Inflammatory macrophage (primary cell): ENCODE measurements around the gene HSPA1L.
"Not testable (repeated sequence)": the region's sequence is repeated elsewhere in the genome, so short reads cannot be mapped to it uniquely, and the experiment has no call there.

Experiments
- DNase-seq, 2 donors: peaks; one replicate each; pipeline ENCODE4 v3.0.0-alpha.2; 2020 to 2022
- total RNA-seq, 18 experiments: gene quantifications; one replicate each; lab custom pipeline; 2026; ENCODE audit warnings: mixed read lengths in 6 of 18, inconsistent platforms in 2 of 18; lab: John Stamatoyannopoulos, UW

Gene HSPA1L
- total RNA-seq = 0.46 to 2.5 (median 1.4) reads per million in 18 experiments

DNA sequence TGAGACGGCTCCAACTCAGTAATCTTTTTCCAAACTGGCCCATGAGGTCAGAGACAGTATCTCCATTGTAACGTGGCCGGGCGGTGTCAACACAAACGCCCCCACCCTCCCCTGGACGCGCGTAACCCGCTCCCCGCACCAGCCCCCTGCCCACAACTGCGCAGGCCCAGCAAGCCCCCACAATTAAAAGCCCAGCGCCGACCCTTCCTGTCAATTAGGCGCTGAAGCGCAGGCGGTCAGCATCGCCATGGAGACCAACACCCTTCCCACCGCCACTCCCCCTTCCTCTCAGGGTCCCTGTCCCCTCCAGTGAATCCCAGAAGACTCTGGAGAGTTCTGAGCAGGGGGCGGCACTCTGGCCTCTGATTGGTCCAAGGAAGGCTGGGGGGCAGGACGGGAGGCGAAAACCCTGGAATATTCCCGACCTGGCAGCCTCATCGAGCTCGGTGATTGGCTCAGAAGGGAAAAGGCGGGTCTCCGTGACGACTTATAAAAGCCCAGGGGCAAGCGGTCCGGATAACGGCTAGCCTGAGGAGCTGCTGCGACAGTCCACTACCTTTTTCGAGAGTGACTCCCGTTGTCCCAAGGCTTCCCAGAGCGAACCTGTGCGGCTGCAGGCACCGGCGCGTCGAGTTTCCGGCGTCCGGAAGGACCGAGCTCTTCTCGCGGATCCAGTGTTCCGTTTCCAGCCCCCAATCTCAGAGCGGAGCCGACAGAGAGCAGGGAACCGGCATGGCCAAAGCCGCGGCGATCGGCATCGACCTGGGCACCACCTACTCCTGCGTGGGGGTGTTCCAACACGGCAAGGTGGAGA, at the start of gene HSPA1L, which contains the start of gene HSPA1A:
Gene HSPA1L (minus strand): TSS at position 259 of the 814 bp plus-strand sequence. CDS start 3,311 bp downstream, outside the sequence.
Gene HSPA1A (plus strand): TSS at position 519 of the 814 bp plus-strand sequence. CDS start 214 bp downstream, at position 733.
- peak; percentile 94 to 95 for DNase-seq

DNA sequence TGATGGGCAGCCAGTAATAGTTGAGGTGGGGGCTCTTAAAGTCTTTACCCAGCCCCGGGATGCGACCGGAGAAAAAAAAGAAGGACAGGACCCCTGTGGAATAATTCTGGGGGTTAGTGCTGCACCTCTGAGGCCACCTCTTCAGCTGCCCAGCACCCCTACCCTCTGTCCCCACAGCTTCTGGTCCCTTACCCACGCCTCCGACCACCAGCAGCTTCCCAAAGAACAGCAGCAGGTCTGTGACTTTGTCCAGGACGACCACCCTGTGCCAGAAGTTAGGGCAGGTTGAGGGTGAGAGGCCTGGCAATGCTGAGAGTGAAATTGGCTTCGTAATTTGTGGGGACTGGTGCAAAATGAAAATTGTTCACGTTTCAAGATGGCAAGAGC, 49.7 kb upstream of the HSPA1L start:
- DNase-seq = no peak

DNA sequence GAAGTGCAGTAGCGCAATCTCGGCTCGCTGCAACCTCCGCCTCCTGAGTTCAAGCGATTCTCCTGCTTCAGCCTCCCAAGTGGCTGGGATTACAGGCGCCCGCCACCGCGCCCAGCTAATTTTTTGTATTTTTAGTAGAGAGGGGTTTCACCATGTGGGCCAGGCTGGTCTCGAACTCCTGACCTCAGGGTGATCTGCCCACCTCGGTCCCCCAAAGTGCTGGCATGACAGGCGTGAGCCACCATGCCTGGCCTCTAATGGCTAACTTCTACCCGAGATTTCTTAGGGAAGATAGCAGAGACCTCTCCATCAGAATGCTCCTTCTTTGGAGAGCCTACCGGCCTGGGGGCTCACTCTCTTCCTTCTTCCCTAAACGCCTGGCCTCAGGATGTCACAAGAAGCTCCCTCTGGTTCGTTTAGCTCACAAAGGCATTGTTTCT, 49.1 kb upstream of the HSPA1L start:
- DNase-seq = not testable (repeated sequence)

DNA sequence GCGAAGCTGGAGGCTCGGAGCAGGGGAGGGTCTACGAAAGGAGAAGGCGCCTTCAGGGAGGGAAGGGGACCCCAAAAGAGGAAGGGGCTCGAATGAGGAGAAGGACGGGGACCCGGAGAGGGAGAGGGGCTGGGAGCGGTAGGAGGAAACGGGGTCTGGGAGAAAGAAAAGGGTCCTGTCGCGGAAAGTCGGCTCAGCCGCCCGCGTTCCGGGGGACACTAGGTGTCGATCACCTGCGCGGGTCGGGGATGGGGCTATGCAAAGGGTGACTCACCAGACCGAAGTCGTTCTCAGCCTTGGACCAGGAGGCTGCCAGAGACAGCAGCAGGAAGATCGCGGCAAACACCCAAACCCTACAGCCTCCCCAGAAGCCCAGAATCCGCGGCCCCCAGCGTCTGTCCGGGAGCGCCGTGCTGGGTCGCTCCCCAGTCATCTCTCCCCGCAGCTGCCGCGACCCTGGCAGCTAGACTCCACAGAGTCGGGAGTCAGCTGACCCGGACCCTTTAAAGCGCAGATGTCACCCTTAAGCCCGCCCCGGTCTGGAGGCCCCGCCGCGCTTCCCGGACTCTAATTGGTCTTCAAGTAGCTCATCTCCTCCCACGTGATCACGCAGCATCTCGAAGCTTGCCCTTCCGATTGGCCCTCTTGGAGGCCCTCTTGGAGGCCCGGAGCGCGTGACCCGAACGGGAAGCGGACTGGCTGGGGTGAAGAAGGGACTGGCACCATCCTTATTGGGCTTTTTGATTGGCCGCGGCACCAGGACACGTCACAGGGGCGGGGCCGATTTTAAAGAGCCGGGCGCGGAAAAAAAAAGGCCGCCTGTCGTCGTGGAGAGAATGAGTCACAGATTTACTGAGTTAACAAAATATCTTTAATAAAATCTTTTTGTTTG, 47.5 kb upstream of the HSPA1L start, which contains the start of gene NEU1:
Gene NEU1 (minus strand): TSS at position 478 of the 892 bp plus-strand sequence. CDS start 45 bp downstream, at position 433.
- DNase-seq = peak; percentile 100

GRCh38 chr6:31861919-31862343, 46.8 kb upstream of the HSPA1L start:
- no peak for DNase-seq

GRCh38 chr6:31861150-31861549, 46.1 kb upstream of the HSPA1L start:
- DNase-seq = no peak

GRCh38 chr6:31860349-31860748, 45.3 kb upstream of the HSPA1L start:
- DNase-seq = no peak

GRCh38 chr6:31859923-31860322, 44.8 kb upstream of the HSPA1L start:
- DNase-seq = no peak

GRCh38 chr6:31858707-31859106, 43.6 kb upstream of the HSPA1L start:
- DNase-seq = no peak

DNA sequence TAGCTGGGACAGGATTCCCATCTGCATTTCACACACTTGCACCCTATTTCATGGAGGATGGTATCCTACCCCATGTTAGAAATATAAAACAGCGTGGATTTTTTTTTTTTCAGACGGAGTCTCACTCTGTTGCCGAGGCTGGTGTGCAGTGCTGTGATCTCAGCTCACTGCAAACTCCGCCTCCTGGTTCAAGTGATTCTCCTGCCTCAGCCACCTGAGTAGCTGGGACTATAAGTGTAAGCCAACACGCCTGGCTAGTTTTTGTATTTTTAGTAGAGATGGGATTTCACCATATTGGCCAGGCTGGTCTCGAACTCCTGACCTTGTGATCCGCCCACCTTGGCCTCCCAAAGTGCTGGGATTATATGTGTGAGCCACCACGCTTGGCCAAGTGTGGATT, 42.7 kb upstream of the HSPA1L start:
- not testable (repeated sequence) for DNase-seq

DNA sequence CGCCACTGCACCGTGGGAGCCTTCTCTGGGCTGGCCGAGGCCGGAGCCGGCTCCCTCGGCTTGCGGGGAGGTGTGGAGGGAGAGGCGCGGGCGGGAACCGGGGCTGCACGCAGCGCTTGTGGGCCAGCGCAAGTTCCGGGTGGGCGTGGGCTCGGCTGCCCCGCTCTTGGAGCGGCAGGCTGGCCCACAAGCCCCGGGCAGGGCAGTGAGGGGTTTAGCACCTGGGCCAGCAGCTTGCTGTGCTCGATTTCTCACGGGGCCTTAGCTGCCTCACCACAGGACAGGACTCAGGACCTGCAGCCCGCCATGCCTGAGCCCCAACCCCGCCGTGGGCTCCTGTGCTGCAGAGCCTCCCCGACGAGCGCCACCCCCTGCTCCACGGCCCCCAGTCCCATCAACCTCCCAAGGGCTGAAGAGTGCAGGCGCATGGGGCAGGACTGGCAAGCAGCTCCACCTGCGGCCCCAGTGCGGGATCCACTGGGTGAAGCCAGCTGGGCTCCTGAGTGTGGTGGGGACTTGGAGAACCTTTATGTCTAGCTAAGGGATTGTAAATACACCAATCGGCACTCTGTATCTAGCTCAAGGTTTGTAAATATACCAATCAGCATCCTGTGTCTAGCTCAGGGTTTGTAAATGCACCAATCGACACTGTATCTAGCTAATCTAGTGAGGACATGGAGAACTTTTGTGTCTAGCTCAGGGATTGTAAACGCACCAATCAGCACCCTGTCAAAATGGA, 37.1 kb upstream of the HSPA1L start:
- not testable (repeated sequence) for DNase-seq

- DNase-seq = no peak
These were observed 36.4 kb upstream of the HSPA1L start for GRCh38 chr6:31851485-31851832.

DNA sequence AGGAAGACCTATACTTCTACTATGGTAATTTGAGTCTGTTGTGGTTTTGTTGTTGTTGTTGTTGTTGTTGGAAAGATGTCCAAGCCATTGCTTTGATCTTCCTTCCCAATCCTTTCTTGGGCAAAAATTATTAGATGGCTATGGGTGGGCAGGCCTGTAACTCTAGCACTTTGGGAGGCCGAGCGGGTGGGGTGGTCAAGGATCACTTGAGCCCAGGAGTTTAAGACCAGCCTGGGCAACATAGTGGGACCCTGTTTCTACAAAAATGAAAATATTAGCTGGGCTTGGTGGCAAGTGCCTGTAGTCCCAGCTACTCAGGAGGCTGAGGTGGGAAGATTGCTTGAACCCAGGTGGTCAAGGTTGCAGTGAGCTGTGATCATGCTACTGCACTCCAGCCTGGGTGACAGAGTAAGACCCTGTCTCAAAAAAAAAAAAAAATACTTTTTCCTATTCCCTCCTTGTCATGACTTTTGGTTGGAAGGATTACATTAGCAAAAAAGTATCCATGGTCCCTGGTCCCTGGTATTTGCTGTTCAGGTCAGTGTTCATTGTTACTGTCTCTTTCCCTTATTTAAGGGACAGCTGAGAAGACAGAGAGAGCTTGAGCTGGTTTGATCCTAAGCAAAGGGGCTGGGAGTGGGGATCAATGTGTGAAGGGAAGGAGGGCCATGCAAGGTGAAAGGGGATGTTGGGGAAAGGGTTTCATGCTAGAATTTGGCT, 35.8 kb upstream of the HSPA1L start:
- no peak for DNase-seq

DNA sequence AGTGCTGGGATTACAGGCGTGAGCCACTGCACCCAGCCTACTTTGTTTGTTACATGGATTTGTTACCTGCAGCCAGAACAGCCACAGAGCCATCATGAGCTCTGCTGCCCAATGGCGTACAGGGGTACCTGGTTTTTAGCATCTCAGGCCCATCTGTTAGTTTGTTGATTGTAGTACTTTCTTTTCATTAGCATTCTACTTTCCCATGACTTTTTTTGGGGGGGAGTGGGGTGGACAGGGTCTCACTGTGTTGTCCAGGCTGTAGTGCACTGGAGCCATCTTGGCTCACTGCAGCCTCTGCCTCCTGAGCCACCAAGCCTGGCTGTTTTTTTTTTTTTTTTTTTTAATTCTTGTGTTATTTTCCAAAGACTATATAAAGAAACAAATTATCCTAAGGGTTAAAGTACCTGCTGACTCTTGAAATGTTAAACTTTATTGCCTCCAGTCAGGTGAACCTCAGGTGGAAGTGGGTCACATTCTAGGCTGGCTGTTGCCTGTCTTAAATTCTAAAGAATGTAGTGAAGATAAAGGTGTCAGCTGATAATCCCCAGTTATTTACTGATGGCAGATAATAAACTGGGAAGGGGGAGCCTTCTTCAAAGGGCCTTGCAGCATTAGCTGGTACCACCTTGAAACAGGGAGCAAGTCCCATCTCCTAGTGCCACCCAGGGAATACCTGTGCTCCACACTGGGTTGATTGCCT, 32.3 kb upstream of the HSPA1L start:
- no peak for DNase-seq

DNA sequence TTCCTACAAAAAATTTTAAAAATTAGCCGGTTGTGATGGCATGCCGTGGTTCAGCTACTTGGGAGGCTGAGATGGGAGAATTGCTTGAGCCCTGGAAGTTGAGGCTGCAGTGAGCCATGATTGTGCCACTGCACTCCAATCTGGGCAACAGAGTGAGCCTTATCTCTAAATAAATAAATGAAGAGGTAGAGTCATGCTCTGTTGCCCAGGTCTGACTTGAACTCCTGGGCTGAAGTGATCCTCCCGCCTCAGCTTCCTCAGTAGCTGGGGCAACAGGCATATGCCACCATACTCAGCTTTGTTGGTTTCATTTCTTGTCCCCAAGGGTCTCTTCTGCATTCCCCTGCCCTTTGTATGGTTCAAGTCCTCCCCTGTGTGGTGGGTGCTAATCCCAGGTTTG, 29.4 kb upstream of the HSPA1L start:
- no peak for DNase-seq

DNA sequence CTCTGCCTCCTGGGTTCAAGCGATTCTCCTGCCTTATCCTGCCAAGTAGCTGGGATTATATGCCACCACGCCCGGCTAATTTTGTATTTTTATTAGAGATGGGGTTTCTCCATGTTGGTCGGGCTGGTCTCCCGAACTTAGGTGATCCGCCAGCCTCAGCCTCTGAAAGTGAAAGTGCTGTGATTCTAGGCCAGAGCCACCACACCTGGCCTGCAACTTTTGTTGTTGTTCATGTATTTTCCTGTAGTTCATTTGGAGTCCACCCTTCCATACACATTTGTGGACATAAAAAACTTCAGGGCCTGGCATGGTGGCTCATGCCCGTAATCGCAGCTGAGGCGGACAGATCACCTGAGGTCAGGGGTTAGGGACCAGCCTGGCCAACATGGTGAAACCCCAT, 27.0 kb upstream of the HSPA1L start:
- no peak for DNase-seq

- DNase-seq = not testable (repeated sequence)
These were observed 24.7 kb upstream of the HSPA1L start for GRCh38 chr6:31839779-31840126.

- DNase-seq = no peak
These were observed 23.9 kb upstream of the HSPA1L start for GRCh38 chr6:31838968-31839367.

- DNase-seq = not testable (repeated sequence)
These were observed 23.1 kb upstream of the HSPA1L start for GRCh38 chr6:31838114-31838553.

GRCh38 chr6:31837369-31838113, 22.5 kb upstream of the HSPA1L start:
- no peak for DNase-seq
